Activated naive CD8-positive, alpha-beta T cell treated with anti-CD3 and anti-CD28 coated beads, Interleukin-2, amount 10 ng/mL, durations not matched to agents 7 days and 5 days (primary cell): Measurements from ENCODE around the gene ACTR10. TPM values are rescaled to one million over a fixed set of nuclear protein-coding genes. Genes with fewer than 3 reads are reported as not detected.
"Not testable (repeated sequence)": the region's sequence is repeated elsewhere in the genome, so short reads cannot be mapped to it uniquely, and the experiment has no call there.

ENCODE experiments used
- ATAC-seq: fragments of 150-1000 bp; cut with Tn5 transposase; one replicate; pipeline ENCODE4 v1.10.0; 2021; ENCODE audit warnings: low read depth, moderate library complexity
- POLR2A ChIA-PET: fragments of 350-600 bp; sonication (Branson Sonifier 250); formaldehyde crosslinking; loops from one replicate; lab custom pipeline; 2021; ENCODE audit warnings: antibody characterized with exemption; lab: Charles Lee
- DNase-seq: peaks from one replicate; pipeline ENCODE4 v3.0.0; 2021
- H3K27ac Mint-ChIP-seq: one replicate; pipeline ENCODE4 v1.8.0; 2022; ENCODE audit warnings: mild to moderate bottlenecking, mixed read lengths
- H3K27me3 Mint-ChIP-seq: one replicate; pipeline ENCODE4 v1.8.0; 2022; ENCODE audit warnings: mild to moderate bottlenecking, moderate library complexity, mixed read lengths
- H3K36me3 Mint-ChIP-seq: one replicate; pipeline ENCODE4 v1.8.0; 2021; ENCODE audit warnings: mild to moderate bottlenecking, mixed read lengths
- H3K4me1 Mint-ChIP-seq: one replicate; pipeline ENCODE4 v1.8.0; 2021; ENCODE audit warnings: mixed read lengths
- H3K4me3 Mint-ChIP-seq: one replicate; pipeline ENCODE4 v1.8.0; 2022; ENCODE audit warnings: mild to moderate bottlenecking, moderate library complexity, mixed read lengths
- H3K9me3 Mint-ChIP-seq: one replicate; pipeline ENCODE4 v1.8.0; 2021; ENCODE audit warnings: mixed read lengths
- total RNA-seq, 2 experiments: library from RNA; stranded (reverse); gene quantifications; one replicate each; pipeline ENCODE4 v1.2.3, GENCODE V29; 2021

The ACTR10 gene
- total RNA-seq, 2 experiments from 2014 or later, result 44.9 to 50.1 TPM

GRCh38 chr14:58239244-58240195 is 39.6 kb downstream of the ACTR10 start:
- DNase-seq (peak; percentile 77), ATAC-seq (peak; percentile 28)
- peaks cover 2% of the 10 kb centered on the region for H3K36me3 Mint-ChIP-seq
- H3K27ac Mint-ChIP-seq, result no peak overlapping the region
- H3K4me1 Mint-ChIP-seq, result peaks cover 15% of the 10 kb centered on the region
- H3K9me3 Mint-ChIP-seq, result no peaks in the 10 kb centered on the region
- POLR2A ChIA-PET, result interaction anchor here (1.0 to 2.0 kb wide), 3 partner anchors 40 to 846 kb away, joined by 3 to 12 read pairs (median 4); partner anchors contain the start of genes ACTR10 and ARID4A
- H3K27me3 Mint-ChIP-seq, result no peaks in the 10 kb centered on the region
- H3K4me3 Mint-ChIP-seq, result no peak overlapping the region

- Mint-ChIP-seq H3K4me1 (peaks cover 32% of the 10 kb centered on the region), H3K36me3 (peaks cover 7% of the 10 kb centered on the region), H3K4me3 (peak overlapping the region; percentile 84), H3K27me3 (no peaks in the 10 kb centered on the region), H3K9me3 (no peaks in the 10 kb centered on the region), H3K27ac (peak overlapping the region; percentile 94)
- ATAC-seq (peak; percentile 31), DNase-seq (no peak)
- POLR2A ChIA-PET, result interaction anchor here (0.8 to 3.4 kb wide), 6 partner anchors 9 to 184 kb away, joined by 3 to 64 read pairs (median 7); partner anchors contain the start of genes ARID4A, KIAA0586 and TIMM9
These were observed 44.0 kb downstream of the ACTR10 start for GRCh38 chr14:58243790-58244555.

DNA sequence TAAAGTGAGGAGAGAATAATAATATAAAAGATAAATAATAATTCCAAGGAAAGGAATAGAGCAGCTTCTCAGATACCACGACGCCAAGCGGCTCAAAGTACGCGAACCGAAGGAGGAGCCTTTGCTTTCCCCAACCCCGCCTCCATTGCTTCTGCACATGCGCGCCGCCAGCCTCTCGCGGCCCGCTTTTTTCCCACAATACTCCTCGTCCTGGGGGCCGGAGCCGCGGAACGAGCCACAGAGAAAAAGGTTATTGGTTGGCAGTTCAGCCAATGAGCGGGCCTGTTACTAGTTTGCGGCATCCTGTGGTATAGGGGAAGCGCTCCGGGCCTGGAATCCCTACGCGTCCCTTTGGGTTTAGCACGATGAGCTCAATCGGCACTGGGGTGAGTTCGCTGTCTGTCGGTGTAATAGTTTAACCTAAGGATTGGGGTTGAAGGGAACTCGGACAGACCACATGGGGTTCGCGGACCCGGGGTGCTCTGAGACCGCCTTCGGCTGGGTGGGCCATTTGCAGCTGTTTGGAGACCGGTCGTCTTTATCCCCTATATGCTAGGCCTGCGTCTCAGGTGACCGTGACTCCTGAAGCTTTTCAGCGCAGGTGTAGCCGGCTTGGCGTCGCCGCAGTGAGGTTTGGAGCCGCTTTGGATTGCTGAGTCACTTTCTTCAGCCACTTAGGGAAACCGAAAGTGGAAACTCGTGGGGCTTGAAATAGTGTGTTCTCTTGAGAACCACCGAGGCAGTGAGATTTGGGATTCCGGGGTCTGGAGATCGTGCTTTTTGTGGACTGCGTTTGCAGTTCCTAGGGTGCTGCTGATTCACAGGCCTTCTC is 44.8 kb downstream of the ACTR10 start, which contains the start of gene PSMA3:
Gene PSMA3 (plus strand): TSS at position 288 of the 832 bp plus-strand sequence. CDS start 78 bp downstream, at position 366.
- Mint-ChIP-seq H3K27ac (peak within 1 kb of the TSS; percentile 94), H3K4me3 (peak within 1 kb of the TSS; percentile 84), H3K36me3 (peaks cover 7% of the 10 kb centered on the region), H3K4me1 (peaks cover 32% of the 10 kb centered on the region), H3K27me3 (no peaks in the 10 kb centered on the region), H3K9me3 (no peaks in the 10 kb centered on the region)
- POLR2A ChIA-PET, result interaction anchor here (0.8 to 3.4 kb wide), 7 partner anchors 8 to 183 kb away, joined by 3 to 64 read pairs (median 6); partner anchors contain the start of genes ACTR10, ARID4A, KIAA0586 and TIMM9
- ATAC-seq (peak; percentile 95), DNase-seq (peak; percentile 95)

- DNase-seq, result no peak
- peak overlapping the region; percentile 94 for H3K27ac Mint-ChIP-seq
- H3K4me3 Mint-ChIP-seq, result peak overlapping the region; percentile 84
- peaks cover 33% of the 10 kb centered on the region for H3K4me1 Mint-ChIP-seq
- no peaks in the 10 kb centered on the region for H3K9me3 Mint-ChIP-seq
- no peaks in the 10 kb centered on the region for H3K27me3 Mint-ChIP-seq
- peaks cover 12% of the 10 kb centered on the region for H3K36me3 Mint-ChIP-seq
- POLR2A ChIA-PET, result interaction anchor here (1.3 to 3.4 kb wide), 5 partner anchors 7 to 182 kb away, joined by 5 to 64 read pairs (median 9); partner anchors contain the start of genes ACTR10, ARID4A, KIAA0586 and TIMM9
- ATAC-seq, result no peak
These were observed 45.6 kb downstream of the ACTR10 start for GRCh38 chr14:58245562-58245961.

GRCh38 chr14:58249611-58250010 is 49.7 kb downstream of the ACTR10 start:
- POLR2A ChIA-PET, result no interaction called here

GRCh38 chr14:58258156-58258555 is 58.2 kb downstream of the ACTR10 start:
- Mint-ChIP-seq H3K27me3 (no peaks in the 10 kb centered on the region), H3K4me3 (no peak overlapping the region), H3K36me3 (peaks cover 23% of the 10 kb centered on the region), H3K27ac (no peak overlapping the region), H3K9me3 (no peaks in the 10 kb centered on the region), H3K4me1 (peaks cover 7% of the 10 kb centered on the region)
- ATAC-seq, result no peak
- no peak for DNase-seq
- POLR2A ChIA-PET, result interaction anchor here (0.7 to 2.2 kb wide), 2 partner anchors 12 to 40 kb away, joined by 5 to 8 read pairs; partner anchors contain the start of gene ARID4A

More at GRCh38 chr14:58249611-58250010, 49.7 kb downstream of the ACTR10 start:
- Mint-ChIP-seq H3K9me3 (no peaks in the 10 kb centered on the region), H3K36me3 (peaks cover 20% of the 10 kb centered on the region), H3K27ac (no peak overlapping the region), H3K4me3 (no peak overlapping the region), H3K27me3 (no peaks in the 10 kb centered on the region), H3K4me1 (peaks cover 31% of the 10 kb centered on the region)
- DNase-seq, result no peak
- ATAC-seq, result no peak

DNA sequence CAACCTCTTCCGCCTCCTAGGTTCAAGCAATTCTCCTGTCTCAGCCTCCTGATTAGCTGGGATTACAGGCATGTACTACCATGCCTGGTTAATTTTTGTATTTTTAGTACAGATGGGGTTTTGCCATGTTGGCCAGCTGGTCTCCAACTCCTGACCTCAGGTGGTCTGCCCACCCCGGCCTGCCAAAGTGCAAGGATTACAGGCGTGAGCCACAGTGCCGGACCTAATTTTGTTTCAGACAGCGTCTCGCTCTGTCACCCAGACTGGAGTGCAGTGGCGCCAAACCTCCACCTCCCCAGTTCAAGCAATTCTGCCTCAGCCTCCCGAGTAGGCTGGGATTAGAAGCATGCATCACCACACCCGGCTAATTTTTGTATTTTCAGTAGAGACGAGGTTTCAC is 62.1 kb downstream of the ACTR10 start:
- ATAC-seq, H3K27me3 Mint-ChIP-seq, DNase-seq, H3K4me3 Mint-ChIP-seq, H3K9me3 Mint-ChIP-seq, H3K27ac Mint-ChIP-seq, H3K4me1 Mint-ChIP-seq, POLR2A ChIA-PET: not testable (repeated sequence)
- H3K36me3 Mint-ChIP-seq, result peaks cover 32% of the 10 kb centered on the region

- DNase-seq (no peak), ATAC-seq (no peak)
- H3K4me3 Mint-ChIP-seq, result no peak overlapping the region
- H3K4me1 Mint-ChIP-seq, result peaks cover 9% of the 10 kb centered on the region
- no peaks in the 10 kb centered on the region for H3K27me3 Mint-ChIP-seq
- no peak overlapping the region for H3K27ac Mint-ChIP-seq
- POLR2A ChIA-PET, result no interaction called here
- no peaks in the 10 kb centered on the region for H3K9me3 Mint-ChIP-seq
- H3K36me3 Mint-ChIP-seq, result peaks cover 23% of the 10 kb centered on the region
These were observed 65.5 kb downstream of the ACTR10 start for GRCh38 chr14:58265401-58265800.

- Mint-ChIP-seq H3K27ac (peak overlapping the region; percentile 51), H3K9me3 (no peaks in the 10 kb centered on the region), H3K36me3 (peaks cover 32% of the 10 kb centered on the region), H3K4me1 (peaks cover 27% of the 10 kb centered on the region), H3K4me3 (no peak overlapping the region), H3K27me3 (no peaks in the 10 kb centered on the region)
- POLR2A ChIA-PET, result interaction anchor here (0.5 kb wide), 1 partner anchor 12 kb away, joined by 5 read pairs; no protein-coding TSS in a partner anchor
- DNase-seq (no peak), ATAC-seq (no peak)
These were observed 70.7 kb downstream of the ACTR10 start for GRCh38 chr14:58270628-58271027.

DNA sequence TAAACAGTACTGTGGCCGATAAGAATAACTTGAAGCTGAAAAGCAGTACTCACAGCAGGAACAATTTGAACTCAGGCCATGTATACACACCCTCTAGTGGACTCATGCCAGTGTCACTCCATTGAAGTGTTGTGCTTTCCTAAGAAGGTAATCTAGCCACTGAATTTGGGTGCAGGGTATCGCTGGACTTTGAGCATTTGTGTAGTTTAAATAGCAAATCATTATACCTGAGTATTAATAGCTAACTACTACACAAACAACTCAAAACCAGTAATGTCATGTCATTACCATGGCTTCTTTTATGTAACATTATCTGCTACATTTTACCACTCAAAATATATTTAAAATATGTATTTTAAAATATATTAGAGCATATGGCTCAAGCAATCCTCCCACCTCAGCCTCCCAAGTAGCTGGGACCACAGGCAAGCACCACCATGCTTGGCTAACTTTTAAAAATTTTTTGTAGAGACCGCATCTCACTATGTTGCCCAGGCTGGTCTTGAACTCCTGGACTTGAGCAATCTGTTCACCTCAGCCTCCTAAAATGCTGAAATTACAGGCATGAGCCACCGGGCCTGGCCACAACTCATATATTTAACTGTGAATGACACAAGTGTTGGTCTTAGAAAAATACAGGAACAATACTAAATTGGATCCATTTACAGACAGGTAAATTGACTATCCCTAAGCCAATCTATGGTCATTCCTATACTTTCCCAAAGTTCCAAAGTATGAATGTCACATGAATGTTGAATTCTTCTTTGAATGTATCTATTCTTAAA is 72.8 kb downstream of the ACTR10 start:
- POLR2A ChIA-PET, result interaction anchor here (1.0 to 2.8 kb wide), 2 partner anchors 18 to 26 kb away, joined by 4 to 16 read pairs; partner anchors contain the start of gene ARID4A
- Mint-ChIP-seq H3K27me3 (no peaks in the 10 kb centered on the region), H3K4me3 (no peak overlapping the region), H3K36me3 (peaks cover 29% of the 10 kb centered on the region), H3K9me3 (no peaks in the 10 kb centered on the region), H3K4me1 (peaks cover 34% of the 10 kb centered on the region), H3K27ac (no peak overlapping the region)
- ATAC-seq (no peak), DNase-seq (no peak)

- H3K36me3 Mint-ChIP-seq, result peaks cover 33% of the 10 kb centered on the region
These were observed 74.9 kb downstream of the ACTR10 start for GRCh38 chr14:58274881-58275280.

More at GRCh38 chr14:58274881-58275280, 74.9 kb downstream of the ACTR10 start:
- peak overlapping the region; percentile 79 for H3K27ac Mint-ChIP-seq
- no peak for DNase-seq
- H3K27me3 Mint-ChIP-seq, result no peaks in the 10 kb centered on the region
- H3K9me3 Mint-ChIP-seq, result no peaks in the 10 kb centered on the region
- POLR2A ChIA-PET, result interaction anchor here (1.8 to 2.8 kb wide), 3 partner anchors 11 to 30 kb away, joined by 6 to 16 read pairs (median 9); partner anchors contain the start of genes ARID4A and PSMA3
- H3K4me3 Mint-ChIP-seq, result peak overlapping the region; percentile 66
- no peak for ATAC-seq
- peaks cover 34% of the 10 kb centered on the region for H3K4me1 Mint-ChIP-seq
